Uterus (tissue), 2 donors: ENCODE measurements around the gene ZNF649.

Source experiments
- CTCF ChIP-seq, 4 experiments: fragments of 200-600 bp in 2 of 4; fragments of 450-650 bp in 2 of 4; sonication (generic) in 2 of 4; IDR thresholded peaks; one replicate each; pipeline ENCODE4 v1.5.1; 2016 to 2019; ENCODE audit warnings: antibody characterized with exemption in 4 of 4, mild to moderate bottlenecking in 2 of 4, moderate library complexity in 1 of 4
- POLR2A ChIP-seq, 2 donors: fragments of 450-650 bp; IDR thresholded peaks; one replicate each; pipeline ENCODE4 v1.6.1; 2016; ENCODE audit warnings: antibody characterized with exemption in 2 of 2, mild to moderate bottlenecking in 1 of 2, moderate library complexity in 1 of 2

DNA sequence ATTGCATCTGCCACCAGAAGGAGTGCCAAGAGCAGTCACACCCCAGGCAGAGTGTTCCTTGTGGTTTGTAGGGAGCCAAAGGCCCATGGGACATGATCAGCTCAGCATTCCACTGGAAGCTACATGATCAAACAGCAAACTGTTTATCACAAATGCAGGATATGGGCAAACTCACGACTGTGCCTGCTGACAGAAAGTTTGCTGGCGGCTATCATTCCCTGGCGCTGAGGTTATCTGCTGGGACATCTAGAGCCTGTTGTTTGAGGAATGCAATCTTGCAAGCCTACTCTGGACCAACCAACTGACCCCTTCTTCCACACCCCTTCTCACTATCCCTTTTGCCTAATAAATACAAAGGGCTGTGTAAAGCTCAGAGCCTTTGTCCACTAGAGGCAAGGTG lies 14.8 kb upstream of the ZNF649 start:
- no peak for TF ChIP-seq POLR2A (IDR thresholded peaks at IDR 0.05)
- TF ChIP-seq CTCF (IDR thresholded peaks at IDR 0.05), result no peak
